H1 (cell line): ENCODE measurements around the gene HES4. TPM values are rescaled to one million over a fixed set of nuclear protein-coding genes. Genes with fewer than 3 reads are reported as not detected.
A peak's percentile ranks its signal among the peaks of the same experiment; 100 is the strongest.

ENCODE experiments used
- CTCF ChIA-PET: fragments of 300-600 bp; sonication (Branson Sonifier 250); formaldehyde crosslinking; loops from one replicate; lab custom pipeline; 2021; ENCODE audit not compliant: partially characterized antibody; lab: Charles Lee
- POLR2A ChIA-PET: fragments of 300-600 bp; sonication (Branson Sonifier 250); formaldehyde crosslinking; loops from one replicate; lab custom pipeline; 2021; ENCODE audit warnings: inconsistent platforms; ENCODE audit not compliant: partially characterized antibody; lab: Charles Lee
- DNase-seq, 2 experiments: peaks; one replicate each; pipeline versions ENCODE4 v3.0.0 to v3.0.0-alpha.2; 2010 to 2022; ENCODE audit warnings: low spot score in 2 of 2, low read depth in 1 of 2, mixed read lengths in 1 of 2
- FAIRE-seq: peaks from 2 replicates; lab custom pipeline; 2011; peaks lifted over from hg19 to GRCh38; lab: Jason Lieb, UNC
- H2AFZ ChIP-seq: 2 replicates; pipeline ENCODE4 v1.8.1; 2012; ENCODE audit warnings: low read length, inconsistent platforms
- H2AK5ac ChIP-seq: 2 replicates; pipeline ENCODE4 v1.6.1; 2013; ENCODE audit warnings: low read depth, low read length
- H2BK120ac ChIP-seq: replicated peaks from 2 replicates; pipeline ENCODE3; 2013; ENCODE audit warnings: low read depth, low read length, inconsistent platforms
- H2BK12ac ChIP-seq: 2 replicates; pipeline ENCODE4 v1.6.1; 2013; ENCODE audit warnings: low read depth, low read length
- H2BK15ac ChIP-seq: 2 replicates; pipeline ENCODE4 v1.6.1; 2013; ENCODE audit warnings: low read length
- H2BK20ac ChIP-seq: 2 replicates; pipeline ENCODE4 v1.6.1; 2013; ENCODE audit warnings: low read length
- H2BK5ac ChIP-seq: 2 replicates; pipeline ENCODE4 v1.6.1; 2013; ENCODE audit warnings: low read depth, low read length
- H3K14ac ChIP-seq: 2 replicates; pipeline ENCODE4 v1.6.1; 2013; ENCODE audit warnings: inconsistent platforms; ENCODE audit not compliant: insufficient read length
- H3K18ac ChIP-seq: 2 replicates; pipeline ENCODE4 v1.6.1; 2013; ENCODE audit warnings: low read length; ENCODE audit errors: extremely low read depth
- H3K23ac ChIP-seq: 2 replicates; pipeline ENCODE4 v1.6.1; 2013; ENCODE audit warnings: inconsistent platforms; ENCODE audit not compliant: insufficient read length
- H3K23me2 ChIP-seq: 2 replicates; pipeline ENCODE4 v1.6.1; 2013; ENCODE audit warnings: low read depth, low read length
- H3K27ac ChIP-seq: 2 replicates; pipeline ENCODE4 v1.6.1; 2011; ENCODE audit warnings: low read depth, low read length, inconsistent platforms
- H3K27me3 ChIP-seq, 4 experiments: replicated peaks in 1 of 4; 1 replicate in 1 of 4; 2 replicates in 3 of 4; pipeline versions ENCODE4 v1.6.1 to v1.8.1; 2011 to 2013; ENCODE audit warnings: low read length in 3 of 4, mild to moderate bottlenecking in 3 of 4, inconsistent platforms in 2 of 4, mixed read lengths in 2 of 4, moderate library complexity in 1 of 4; ENCODE audit not compliant: control insufficient read depth in 3 of 4, insufficient read depth in 3 of 4; ENCODE audit errors: extremely low read depth in 1 of 4
- H3K36me3 ChIP-seq, 4 experiments: 2 replicates each; pipeline versions ENCODE4 v1.6.1 to v1.8.1; 2011 to 2013; ENCODE audit warnings: mild to moderate bottlenecking in 4 of 4, low read length in 3 of 4, moderate library complexity in 2 of 4, control low read depth in 1 of 4, inconsistent platforms in 1 of 4; ENCODE audit not compliant: insufficient read depth in 4 of 4, control insufficient read depth in 2 of 4
- H3K4ac ChIP-seq: replicated peaks from 2 replicates; pipeline ENCODE3; 2013; ENCODE audit warnings: low read length, low read depth, mixed read lengths, inconsistent platforms; ENCODE audit not compliant: insufficient read length
- H3K4me1 ChIP-seq, 4 experiments: replicated peaks in 1 of 4; 1 replicate in 1 of 4; 2 replicates in 3 of 4; pipeline versions ENCODE4 v1.6.1 to v1.8.1; 2011 to 2013; ENCODE audit warnings: low read length in 3 of 4, inconsistent platforms in 2 of 4, mixed read lengths in 1 of 4; ENCODE audit not compliant: insufficient read depth in 4 of 4, control insufficient read depth in 3 of 4
- H3K4me2 ChIP-seq, 2 experiments: 2 replicates each; pipeline versions ENCODE4 v1.6.1 to v1.8.1; 2011 to 2013; ENCODE audit warnings: low read depth in 2 of 2, low read length in 2 of 2, control low read depth in 1 of 2, inconsistent platforms in 1 of 2, mild to moderate bottlenecking in 1 of 2; ENCODE audit not compliant: insufficient read depth in 1 of 2
- H3K4me3 ChIP-seq, 4 experiments: fragments of 200-600, 300-600 bp in 1 of 4; sonication (generic), shearing (Covaris generic), sonication (Bioruptor Twin) in 1 of 4; 2 replicates each; pipeline versions ENCODE4 v1.5.1 to v1.8.1; 2011 to 2016; ENCODE audit warnings: low read length in 4 of 4, low read depth in 3 of 4, control low read depth in 2 of 4, inconsistent platforms in 2 of 4, mild to moderate bottlenecking in 2 of 4, mixed read lengths in 1 of 4, moderate library complexity in 1 of 4; ENCODE audit not compliant: insufficient read depth in 2 of 4; ENCODE audit errors: extremely low read depth in 1 of 4
- H3K56ac ChIP-seq: replicated peaks from 2 replicates; pipeline ENCODE3; 2013; ENCODE audit warnings: low read depth, mild to moderate bottlenecking, mixed read lengths, low read length, inconsistent platforms; ENCODE audit not compliant: insufficient read length
- H3K79me1 ChIP-seq: 2 replicates; pipeline ENCODE4 v1.6.1; 2013; ENCODE audit warnings: low read depth, low read length, control low read depth
- H3K79me2 ChIP-seq, 2 experiments: 2 replicates each; pipeline versions ENCODE4 v1.6.1 to v1.8.1; 2012 to 2013; ENCODE audit warnings: low read length in 2 of 2, mild to moderate bottlenecking in 2 of 2, inconsistent platforms in 1 of 2; ENCODE audit not compliant: insufficient read depth in 2 of 2, control insufficient read depth in 1 of 2
- H3K9ac ChIP-seq, 4 experiments: replicated peaks in 1 of 4; 1 replicate in 1 of 4; 2 replicates in 3 of 4; pipeline versions ENCODE4 v1.6.1 to v1.8.1; 2011 to 2013; ENCODE audit warnings: low read depth in 3 of 4, low read length in 3 of 4, control low read depth in 2 of 4, mild to moderate bottlenecking in 2 of 4, moderate library complexity in 2 of 4, inconsistent platforms in 1 of 4; ENCODE audit errors: extremely low read depth in 1 of 4
- H3K9me3 ChIP-seq, 2 experiments: 2 replicates each; pipeline versions ENCODE4 v1.6.1 to v1.8.1; 2012 to 2013; ENCODE audit warnings: mild to moderate bottlenecking in 2 of 2, moderate library complexity in 2 of 2, control low read depth in 1 of 2, inconsistent platforms in 1 of 2, low read depth in 1 of 2, low read length in 1 of 2, mixed read lengths in 1 of 2; ENCODE audit not compliant: insufficient read depth in 2 of 2
- H4K20me1 ChIP-seq, 2 experiments: replicated peaks in 1 of 2; 2 replicates each; pipeline versions ENCODE3 to v1.8.1; 2011 to 2013; ENCODE audit warnings: inconsistent platforms in 2 of 2, low read length in 2 of 2, mild to moderate bottlenecking in 1 of 2; ENCODE audit not compliant: insufficient read depth in 2 of 2, control insufficient read depth in 1 of 2
- H4K5ac ChIP-seq: 2 replicates; pipeline ENCODE4 v1.6.1; 2013; ENCODE audit warnings: low read length, low read depth, mixed read lengths, inconsistent platforms; ENCODE audit not compliant: insufficient read length
- H4K8ac ChIP-seq: 2 replicates; pipeline ENCODE4 v1.8.0; 2013; ENCODE audit warnings: mild to moderate bottlenecking, moderate library complexity, low read length, inconsistent platforms; ENCODE audit not compliant: insufficient read depth; ENCODE audit errors: extremely low read depth
- H4K91ac ChIP-seq: replicated peaks from 2 replicates; pipeline ENCODE3; 2013; ENCODE audit warnings: low read length, mixed read lengths, inconsistent platforms; ENCODE audit not compliant: insufficient read length
- CHD2 ChIP-seq: IDR thresholded peaks from 2 replicates; pipeline ENCODE4 v1.6.1; 2012; ENCODE audit warnings: low read length, improper control_type of control experiment
- EP300 ChIP-seq, 2 experiments: IDR thresholded peaks; 1 replicate in 1 of 2; 2 replicates in 1 of 2; pipeline ENCODE4 v1.6.1; 2011 to 2012; ENCODE audit warnings: low read depth in 2 of 2, low read length in 2 of 2, mild to moderate bottlenecking in 2 of 2, borderline replicate concordance in 1 of 2, inconsistent platforms in 1 of 2, moderate library complexity in 1 of 2
- EZH2 ChIP-seq: fragments of 200-600 bp; sonication (generic); IDR thresholded peaks from 2 replicates; pipeline ENCODE4 v1.7.1; 2012; ENCODE audit warnings: low read depth, mild to moderate bottlenecking, moderate library complexity, low read length, inconsistent platforms; ENCODE audit not compliant: severe bottlenecking
- KDM1A ChIP-seq: fragments of 200-600, 300-600 bp; sonication (generic); IDR thresholded peaks from 2 replicates; pipeline ENCODE4 v1.7.1; 2016; ENCODE audit warnings: mild to moderate bottlenecking, low read length, borderline replicate concordance
- NRF1 ChIP-seq: IDR thresholded peaks from 2 replicates; pipeline ENCODE4 v1.6.1; 2011; ENCODE audit warnings: mild to moderate bottlenecking, low read depth, low read length, improper control_type of control experiment
- POU5F1 ChIP-seq: IDR thresholded peaks from 2 replicates; pipeline ENCODE4 v1.6.1; 2011; ENCODE audit warnings: low read depth, mild to moderate bottlenecking, low read length, moderate library complexity
- RFX5 ChIP-seq: IDR thresholded peaks from 2 replicates; pipeline ENCODE4 v1.6.1; 2011; ENCODE audit warnings: low read depth, low read length, improper control_type of control experiment, borderline replicate concordance
- RXRA ChIP-seq: IDR thresholded peaks from 2 replicates; pipeline ENCODE4 v1.6.1; 2011; ENCODE audit warnings: low read depth, mild to moderate bottlenecking, low read length, moderate library complexity; ENCODE audit not compliant: insufficient read depth
- SAP30 ChIP-seq: fragments of 300-600 bp; sonication (generic); IDR thresholded peaks from 2 replicates; pipeline ENCODE4 v1.7.1; 2012; ENCODE audit warnings: low read length, moderate library complexity, mild to moderate bottlenecking, inconsistent platforms; ENCODE audit not compliant: insufficient read depth, insufficient replicate concordance
- SIN3A ChIP-seq, 2 experiments: IDR thresholded peaks in 1 of 2; conservative IDR thresholded peaks in 1 of 2; 2 replicates each; pipeline ENCODE4 v1.6.1; 2011 to 2012; ENCODE audit warnings: low read length in 2 of 2, improper control_type of control experiment in 1 of 2, low read depth in 1 of 2, mild to moderate bottlenecking in 1 of 2
- SIRT6 ChIP-seq: IDR thresholded peaks from one replicate; pipeline ENCODE4 v1.7.1; 2012; ENCODE audit warnings: low read length, inconsistent platforms
- SP2 ChIP-seq: IDR thresholded peaks from 2 replicates; pipeline ENCODE4 v1.6.1; 2012; ENCODE audit warnings: mild to moderate bottlenecking, low read length, inconsistent platforms
- WGBS, 2 experiments: shearing (Covaris generic) in 1 of 2; methylation state at CpG; one replicate each; pipeline versions ENCODE4 v1.1.6 to v1.1.7; 2013 to 2015; ENCODE audit warnings: low lambda C conversion rate in 2 of 2, mixed read lengths in 2 of 2, inconsistent platforms in 1 of 2, low coverage in 1 of 2, missing lambda C conversion rate in 1 of 2; ENCODE audit not compliant: insufficient replicate concordance in 2 of 2, insufficient coverage in 1 of 2, insufficient read length in 1 of 2; ENCODE audit errors: extremely low coverage in 1 of 2, missing lambda C conversion rate in 1 of 2; 5-methylcytosine and 5-hydroxymethylcytosine counted together
- polyA plus RNA-seq, 7 experiments: library from polyadenylated mRNA; depleted of rRNA in 3 of 7; stranded (reverse) in 5 of 7; unstranded in 2 of 7; fragments of >200 nt in 5 of 7; fragments of 200-250 nt in 2 of 7; gene quantifications; 1 replicate in 5 of 7; 2 replicates in 1 of 7; 4 replicates in 1 of 7; pipeline versions ENCODE4 v1.2.1 to v1.2.3, GENCODE V29; 2011 to 2013; ENCODE audit warnings: missing spikeins in 2 of 7, mixed read lengths in 2 of 7
- total RNA-seq: library from RNA; stranded (reverse); fragmentation: NEBNext Ultra II Directional; extraction: Animal tissue kit (Norgen Biotek cat#: 25700); gene quantifications from 2 replicates; pipeline ENCODE4 v1.2.1, GENCODE V29; 2021

The HES4 gene
- total and polyA plus RNA-seq, 2 of the 8 experiments (the other 6 are each of a cell fraction or from before 2014, with no cell fraction given) = 2.8 to 3.5 TPM

DNA sequence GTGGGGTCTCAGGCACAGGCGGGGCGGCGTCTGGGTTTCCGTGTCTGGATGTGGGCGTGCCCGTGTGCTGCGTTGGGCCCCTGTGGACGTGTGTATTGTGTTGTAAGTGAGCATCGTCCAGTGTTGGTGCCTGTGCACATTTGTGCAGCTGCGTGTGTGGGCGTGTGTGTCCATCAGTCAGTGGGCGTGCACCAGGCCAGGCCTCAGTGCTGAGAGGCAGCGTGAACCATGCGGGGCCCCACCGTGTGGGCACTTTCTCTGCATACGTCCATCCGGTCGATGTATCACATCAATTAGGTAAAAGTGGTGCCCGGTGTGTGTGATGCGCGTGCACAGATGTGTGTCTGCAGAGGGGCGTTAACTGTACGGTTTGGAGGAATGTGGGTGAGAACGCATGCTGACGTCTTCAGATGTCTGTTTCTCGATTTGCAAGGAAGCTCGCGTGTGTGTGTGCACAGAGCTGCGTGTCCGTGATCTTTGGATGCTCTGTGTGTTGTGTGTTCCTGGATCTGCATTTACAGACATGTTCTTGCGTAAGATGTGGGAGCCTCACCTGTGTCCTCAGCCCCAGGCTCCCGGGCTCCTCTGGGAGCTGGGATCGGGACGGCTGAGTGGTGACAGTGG lies 44.7 kb upstream of the HES4 start:
- FAIRE-seq = no peak
- peaks cover 0 to 9% (median 6%) of the 10 kb centered on the region in 4 experiments; a peak in 5 of 7 replicates for H3K27me3 ChIP-seq
- H3K4me3 ChIP-seq = no peak overlapping the region
- no peak overlapping the region for H4K91ac ChIP-seq
- H3K4me1 ChIP-seq = peaks cover 0 to 10% (median 2%) of the 10 kb centered on the region in 4 experiments; a peak in 4 of 7 replicates
- H3K79me2 ChIP-seq = no peaks in the 10 kb centered on the region
- no peak overlapping the region for H2AFZ ChIP-seq
- no peak overlapping the region for H4K5ac ChIP-seq
- H2BK15ac ChIP-seq = no peak overlapping the region
- POLR2A ChIA-PET = interaction anchor here (0.6 to 3.8 kb wide), 11 partner anchors 8 to 232 kb away, joined by 3 to 19 read pairs (median 5); partner anchors contain the start of gene ISG15
- 94% methylated on average over 33 of the region's 34 CpGs; no CpG with 5 or more reads in 1 of the 2 experiments for WGBS, 2 experiments
- H2AK5ac ChIP-seq = no peak overlapping the region
- no peak overlapping the region for H3K18ac ChIP-seq
- no peak overlapping the region for H3K23ac ChIP-seq
- peaks cover 17 to 32% of the 10 kb centered on the region in 2 experiments for H4K20me1 ChIP-seq
- no peak overlapping the region for H2BK12ac ChIP-seq
- no peak overlapping the region for H3K4ac ChIP-seq
- H3K56ac ChIP-seq = no peak overlapping the region
- H3K9ac ChIP-seq = no peak overlapping the region
- peaks cover 4% of the 10 kb centered on the region; the same call in 1 of the 2 replicates for H3K79me1 ChIP-seq
- H2BK120ac ChIP-seq = no peak overlapping the region
- peaks cover 8% of the 10 kb centered on the region; the same call in 1 of the 2 replicates for H3K23me2 ChIP-seq
- no peak overlapping the region for H3K4me2 ChIP-seq
- no peaks in the 10 kb centered on the region for H3K9me3 ChIP-seq
- CTCF ChIA-PET = interaction anchor here (0.6 to 2.5 kb wide), 8 partner anchors 11 to 131 kb away, joined by 3 to 11 read pairs (median 4); no protein-coding TSS in a partner anchor
- no peak for DNase-seq
- H3K27ac ChIP-seq = no peak overlapping the region
- peaks cover 6 to 61% (median 24%) of the 10 kb centered on the region in 4 experiments for H3K36me3 ChIP-seq
- no peak overlapping the region for H3K14ac ChIP-seq
- H4K8ac ChIP-seq = peak overlapping the region; percentile 25; the same call in 1 of the 2 replicates
- no peak overlapping the region for H2BK5ac ChIP-seq
- no peak overlapping the region for H2BK20ac ChIP-seq
- TF ChIP-seq KDM1A = no peak
- no peak for TF ChIP-seq NRF1
- no peak for TF ChIP-seq SIRT6
- TF ChIP-seq RXRA = no peak
- TF ChIP-seq EZH2 = no peak
- TF ChIP-seq SIN3A (conservative IDR thresholded peaks at IDR 0.05 in 1 of 2, IDR thresholded peaks at IDR 0.05 in 1 of 2; ENCODE audit: low read depth in 1 of 2, low read length in 2 of 2) = no peak
- no peak for TF ChIP-seq EP300 (IDR thresholded peaks at IDR 0.05; ENCODE audit: borderline replicate concordance in 1 of 2, low read depth in 2 of 2, low read length in 2 of 2)
- no peak for TF ChIP-seq RFX5
- no peak for TF ChIP-seq SAP30
- no peak for TF ChIP-seq SP2
- TF ChIP-seq CHD2 = no peak
- TF ChIP-seq POU5F1 = no peak
